Cardiac muscle cell (in vitro differentiated cells and primary cell): ENCODE measurements around the gene ZBTB48. TPM values are rescaled to one million over a fixed set of nuclear protein-coding genes. Genes with fewer than 3 reads are reported as not detected.

Experiments used
- DNase-seq, 2 donors: peaks; one replicate each; pipeline versions ENCODE4 v3.0.0 to v3.0.0-alpha.2; 2010 to 2017; ENCODE audit warnings: low read depth in 1 of 2, low spot score in 1 of 2
- H3K27ac ChIP-seq: fragments of 200-600 bp; sonication (generic); 2 replicates; pipeline ENCODE4 v1.5.1; 2016
- H3K27me3 ChIP-seq: fragments of 200-600 bp; sonication (generic); 2 replicates; pipeline ENCODE4 v1.6.0; 2016; ENCODE audit warnings: control low read depth
- H3K36me3 ChIP-seq: fragments of 200-600 bp; sonication (generic); 2 replicates; pipeline ENCODE4 v1.5.1; 2016; ENCODE audit warnings: control low read depth
- H3K4me1 ChIP-seq: fragments of 200-600 bp; sonication (generic); 2 replicates; pipeline ENCODE4 v1.8.1; 2017; ENCODE audit warnings: low read depth, mild to moderate bottlenecking, mixed run types
- H3K4me3 ChIP-seq: fragments of 200-600 bp; sonication (generic); 2 replicates; pipeline ENCODE4 v1.5.1; 2016; ENCODE audit warnings: mild to moderate bottlenecking
- H3K9me3 ChIP-seq: fragments of 200-600 bp; sonication (generic); 2 replicates; pipeline ENCODE4 v1.5.1; 2017; ENCODE audit warnings: low read depth, mild to moderate bottlenecking, control low read depth
- polyA plus RNA-seq: library from polyadenylated mRNA; unstranded; fragments of >200 nt; fragmentation: Nextera tagmentation; extraction: Ambion mirVana; gene quantifications from 2 replicates; pipeline ENCODE4 v1.2.1, GENCODE V29; 2016
- total RNA-seq: library from RNA; depleted of rRNA; stranded (reverse); fragments of >200 nt; gene quantifications from 2 replicates; pipeline ENCODE4 v1.2.3, GENCODE V29; 2016
- TF ChIP-seq, protein P1 (sequence below): IDR thresholded peaks from 2 replicates; pipeline ENCODE4 v1.5.1; 2012; ENCODE audit warnings: low read depth, mild to moderate bottlenecking, low read length

Gene ZBTB48
- total and polyA plus RNA-seq, 2 experiments from 2014 or later: 28.8 to 46.3 TPM

GRCh38 chr1:6580593-6581409, 1.0 kb downstream of the ZBTB48 start:
- H3K36me3 ChIP-seq: no peaks in the 10 kb centered on the region
- no peaks in the 10 kb centered on the region for H3K27me3 ChIP-seq
- H3K4me3 ChIP-seq: peak overlapping the region; percentile 84
- H3K4me1 ChIP-seq: peaks cover 19% of the 10 kb centered on the region
- TF ChIP-seq, protein P1, sequence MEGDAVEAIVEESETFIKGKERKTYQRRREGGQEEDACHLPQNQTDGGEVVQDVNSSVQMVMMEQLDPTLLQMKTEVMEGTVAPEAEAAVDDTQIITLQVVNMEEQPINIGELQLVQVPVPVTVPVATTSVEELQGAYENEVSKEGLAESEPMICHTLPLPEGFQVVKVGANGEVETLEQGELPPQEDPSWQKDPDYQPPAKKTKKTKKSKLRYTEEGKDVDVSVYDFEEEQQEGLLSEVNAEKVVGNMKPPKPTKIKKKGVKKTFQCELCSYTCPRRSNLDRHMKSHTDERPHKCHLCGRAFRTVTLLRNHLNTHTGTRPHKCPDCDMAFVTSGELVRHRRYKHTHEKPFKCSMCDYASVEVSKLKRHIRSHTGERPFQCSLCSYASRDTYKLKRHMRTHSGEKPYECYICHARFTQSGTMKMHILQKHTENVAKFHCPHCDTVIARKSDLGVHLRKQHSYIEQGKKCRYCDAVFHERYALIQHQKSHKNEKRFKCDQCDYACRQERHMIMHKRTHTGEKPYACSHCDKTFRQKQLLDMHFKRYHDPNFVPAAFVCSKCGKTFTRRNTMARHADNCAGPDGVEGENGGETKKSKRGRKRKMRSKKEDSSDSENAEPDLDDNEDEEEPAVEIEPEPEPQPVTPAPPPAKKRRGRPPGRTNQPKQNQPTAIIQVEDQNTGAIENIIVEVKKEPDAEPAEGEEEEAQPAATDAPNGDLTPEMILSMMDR: no peak
- DNase-seq: no peak
- H3K27ac ChIP-seq: peak overlapping the region; percentile 66
- H3K9me3 ChIP-seq: no peaks in the 10 kb centered on the region

- Histone ChIP-seq H3K27me3 (no peaks in the 10 kb centered on the region), H3K4me1 (peaks cover 19% of the 10 kb centered on the region), H3K36me3 (no peaks in the 10 kb centered on the region), H3K9me3 (no peaks in the 10 kb centered on the region), H3K27ac (no peak overlapping the region), H3K4me3 (no peak overlapping the region)
- TF ChIP-seq, protein P1: no peak
- DNase-seq: no peak
These were observed 1.9 kb downstream of the ZBTB48 start for GRCh38 chr1:6581561-6582305.

DNA sequence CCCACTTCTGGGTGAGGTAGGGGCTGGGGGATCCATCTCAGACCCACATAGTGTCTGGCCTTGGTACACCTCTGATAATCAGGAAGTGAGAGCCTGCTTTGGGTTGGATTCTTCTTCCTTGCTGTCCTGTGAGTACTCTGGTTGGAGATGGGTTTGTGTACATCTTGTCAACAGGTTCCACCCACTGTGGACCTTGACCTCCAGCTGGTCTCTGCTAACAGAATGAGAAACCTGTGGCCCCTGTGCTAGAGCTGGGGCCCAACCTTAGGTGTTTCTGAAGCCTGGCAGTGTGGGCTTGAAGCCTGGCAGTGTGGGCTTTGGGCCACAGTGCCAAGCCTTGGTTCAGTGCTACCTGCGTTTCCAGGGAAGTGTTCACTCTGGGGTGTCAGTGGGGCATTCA, 2.6 kb downstream of the ZBTB48 start:
- H3K9me3 ChIP-seq: no peaks in the 10 kb centered on the region
- H3K27me3 ChIP-seq: no peaks in the 10 kb centered on the region
- H3K4me3 ChIP-seq: no peak overlapping the region
- H3K36me3 ChIP-seq: peaks cover 1% of the 10 kb centered on the region
- TF ChIP-seq, protein P1: no peak
- DNase-seq: no peak
- H3K27ac ChIP-seq: no peak overlapping the region
- peaks cover 19% of the 10 kb centered on the region for H3K4me1 ChIP-seq

GRCh38 chr1:6584126-6585080, 4.6 kb downstream of the ZBTB48 start:
- no peaks in the 10 kb centered on the region for H3K27me3 ChIP-seq
- TF ChIP-seq, protein P1: no peak
- H3K9me3 ChIP-seq: no peaks in the 10 kb centered on the region
- H3K36me3 ChIP-seq: peaks cover 19% of the 10 kb centered on the region
- H3K4me3 ChIP-seq: no peak overlapping the region
- peaks cover 14% of the 10 kb centered on the region for H3K4me1 ChIP-seq
- DNase-seq: no peak
- no peak overlapping the region for H3K27ac ChIP-seq

DNA sequence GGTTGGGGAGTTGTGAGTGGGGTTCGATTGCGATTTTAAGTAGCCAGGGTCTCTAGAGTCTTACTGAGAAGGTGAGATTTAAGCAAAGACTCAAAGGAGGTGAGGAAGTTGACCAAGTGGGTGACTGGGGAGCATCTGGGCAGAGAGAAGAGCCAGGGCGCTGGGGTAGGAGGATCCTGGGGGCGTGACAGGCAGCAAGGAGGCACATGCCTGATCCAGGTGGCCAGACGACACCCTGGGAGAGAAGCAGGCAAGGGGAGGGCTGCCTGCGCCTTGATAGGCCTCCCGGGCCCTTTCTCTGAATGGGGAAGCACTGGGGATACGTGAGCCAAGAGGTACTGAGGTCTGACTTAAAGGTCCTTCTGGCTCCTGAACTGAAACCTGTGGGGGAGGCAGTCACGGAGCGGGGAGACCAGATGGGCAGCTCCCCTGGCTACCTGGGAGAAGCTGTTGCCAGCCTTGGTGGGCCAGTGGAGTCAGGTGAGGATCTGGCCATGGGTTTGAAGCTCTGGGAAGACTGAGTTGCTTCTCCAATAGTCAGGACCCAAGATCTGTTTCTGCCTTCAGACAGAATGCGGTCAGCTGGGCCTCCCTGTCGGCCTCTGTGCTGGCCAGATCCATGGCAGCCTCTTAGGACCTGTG, 5.4 kb downstream of the ZBTB48 start:
- peak overlapping the region; percentile 51 for H3K27ac ChIP-seq
- DNase-seq: no peak
- no peaks in the 10 kb centered on the region for H3K9me3 ChIP-seq
- H3K36me3 ChIP-seq: peaks cover 26% of the 10 kb centered on the region
- TF ChIP-seq, protein P1: no peak
- H3K4me3 ChIP-seq: no peak overlapping the region
- H3K27me3 ChIP-seq: no peaks in the 10 kb centered on the region
- H3K4me1 ChIP-seq: peaks cover 14% of the 10 kb centered on the region
